HepG2 (cell line): ENCODE results near the gene CLCN1. TPM values are rescaled to one million over a fixed set of nuclear protein-coding genes. Genes with fewer than 3 reads are reported as not detected.

Source experiments
- CEBPG ChIP-seq: IDR thresholded peaks from 2 replicates; pipeline ENCODE4 v1.6.1; 2016
- CHD4 ChIP-seq: fragments of 200-600 bp; sonication (generic); IDR thresholded peaks from 2 replicates; pipeline ENCODE4 v1.7.0; 2017; ENCODE audit warnings: mild to moderate bottlenecking, low read length, borderline replicate concordance
- HMG20A ChIP-seq: IDR thresholded peaks from 2 replicates; pipeline ENCODE4 v1.6.1; 2016; ENCODE audit warnings: borderline replicate concordance
- HOMEZ ChIP-seq: IDR thresholded peaks from 2 replicates; pipeline ENCODE4 v1.6.1; 2016; ENCODE audit warnings: low read depth
- NCOA2 ChIP-seq: sonication (generic); formaldehyde crosslinking; IDR thresholded peaks from 2 replicates; pipeline ENCODE4 v1.8.0; 2022; ENCODE audit warnings: inconsistent platforms
- PAF1 ChIP-seq: IDR thresholded peaks from 2 replicates; pipeline ENCODE4 v1.6.1; 2016; ENCODE audit warnings: missing genetic modification reagents, missing compliant biosample characterization
- SAP130 ChIP-seq: IDR thresholded peaks from 2 replicates; pipeline ENCODE4 v1.6.1; 2016; ENCODE audit warnings: low read depth
- SETDB1 ChIP-seq: sonication (generic); formaldehyde crosslinking; IDR thresholded peaks from 2 replicates; pipeline ENCODE4 v1.5.1; 2020; ENCODE audit warnings: missing genetic modification reagents, mild to moderate bottlenecking, borderline replicate concordance
- SMAD9 ChIP-seq: sonication (generic); formaldehyde crosslinking; IDR thresholded peaks from 2 replicates; pipeline ENCODE4 v1.5.1; 2020; ENCODE audit warnings: mild to moderate bottlenecking, missing genetic modification reagents
- ZC3H13 ChIP-seq: sonication (generic); formaldehyde crosslinking; IDR thresholded peaks from 2 replicates; pipeline ENCODE4 v1.8.1; 2023; ENCODE audit warnings: mild to moderate bottlenecking, missing genetic modification reagents, moderate library complexity
- ZMAT3 ChIP-seq: sonication (generic); formaldehyde crosslinking; conservative IDR thresholded peaks from 2 replicates; pipeline ENCODE4 v1.7.0; 2021; ENCODE audit warnings: missing genetic modification reagents
- ZNF18 ChIP-seq: sonication (generic); formaldehyde crosslinking; IDR thresholded peaks from 2 replicates; pipeline ENCODE4 v1.8.0; 2022; ENCODE audit warnings: mild to moderate bottlenecking, missing genetic modification reagents; ENCODE audit not compliant: insufficient replicate concordance
- ZNF275 ChIP-seq: sonication (generic); formaldehyde crosslinking; IDR thresholded peaks from 2 replicates; pipeline ENCODE4 v1.8.0; 2022; ENCODE audit warnings: missing genetic modification reagents, mild to moderate bottlenecking, inconsistent platforms, borderline replicate concordance
- ZNF570 ChIP-seq: sonication (generic); formaldehyde crosslinking; IDR thresholded peaks from 2 replicates; pipeline ENCODE4 v1.4.0; 2020; ENCODE audit warnings: mild to moderate bottlenecking, missing genetic modification reagents, borderline replicate concordance
- ZNF704 ChIP-seq: sonication (generic); formaldehyde crosslinking; IDR thresholded peaks from 2 replicates; pipeline ENCODE4 v1.8.1; 2023; ENCODE audit warnings: mild to moderate bottlenecking, inconsistent platforms, moderate library complexity, missing genetic modification reagents, borderline replicate concordance
- ZNF775 ChIP-seq: sonication (generic); formaldehyde crosslinking; IDR thresholded peaks from 2 replicates; pipeline ENCODE4 v1.4.0; 2020; ENCODE audit warnings: missing genetic modification reagents, mild to moderate bottlenecking, moderate library complexity, borderline replicate concordance
- polyA plus RNA-seq, 8 experiments: library from polyadenylated mRNA; depleted of rRNA in 3 of 8; stranded (reverse) in 7 of 8; unstranded in 1 of 8; fragments of >200 nt; fragmentation: Illumina TruSeq in 4 of 8; extraction: Trizol in 4 of 8; gene quantifications; 2 replicates each; pipeline versions ENCODE4 v1.2.1 to v1.2.3, GENCODE V29; 2011 to 2016; ENCODE audit warnings: low read depth in 4 of 8, missing spikeins in 1 of 8, mixed read lengths in 1 of 8; ENCODE audit not compliant: insufficient read depth in 1 of 8
- total RNA-seq, 5 experiments: library from RNA; depleted of rRNA; stranded (reverse); fragments of >200 nt; fragmentation: Illumina TruSeq; extraction: Trizol; gene quantifications; 2 replicates each; pipeline ENCODE4 v1.2.3, GENCODE V29; 2016; ENCODE audit warnings: low read depth in 1 of 5
- TF ChIP-seq, protein P1 (sequence below): sonication (generic); formaldehyde crosslinking; IDR thresholded peaks from 2 replicates; pipeline ENCODE4 v1.8.1; 2023; ENCODE audit warnings: mild to moderate bottlenecking, missing genetic modification reagents
- TF ChIP-seq, protein P2 (sequence below): sonication (generic); formaldehyde crosslinking; IDR thresholded peaks from 2 replicates; pipeline ENCODE4 v1.5.0; 2020; ENCODE audit warnings: missing genetic modification reagents
- TF ChIP-seq, protein P3 (sequence below): IDR thresholded peaks from 2 replicates; pipeline ENCODE4 v1.6.1; 2016; ENCODE audit warnings: mild to moderate bottlenecking

CLCN1 gene
- total and polyA plus RNA-seq, 2 of the 13 experiments (the other 11 are each of a cell fraction or from before 2014, with no cell fraction given) = 0.01 TPM; not detected in 1

DNA sequence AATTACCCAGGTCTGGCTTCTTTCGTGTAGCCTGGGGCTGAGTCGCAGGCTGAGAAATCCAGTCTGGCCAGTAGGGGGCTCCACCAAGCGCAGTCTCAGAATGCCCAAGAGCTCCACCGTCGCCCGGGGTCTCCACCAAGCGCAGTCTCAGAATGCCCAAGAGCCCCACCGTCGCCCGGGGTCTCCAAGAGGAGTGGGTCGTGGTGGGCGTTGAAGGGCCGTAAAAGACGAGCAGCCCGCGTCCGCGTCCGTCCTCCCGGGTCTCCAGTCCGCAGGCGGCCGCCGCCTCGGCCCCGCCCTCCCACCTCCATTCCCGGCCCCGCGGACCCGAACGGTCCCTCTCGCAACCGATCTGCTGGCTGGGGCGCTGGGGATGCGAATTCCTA lies 64.3 kb downstream of the CLCN1 start (continued):
- TF ChIP-seq, protein P1, sequence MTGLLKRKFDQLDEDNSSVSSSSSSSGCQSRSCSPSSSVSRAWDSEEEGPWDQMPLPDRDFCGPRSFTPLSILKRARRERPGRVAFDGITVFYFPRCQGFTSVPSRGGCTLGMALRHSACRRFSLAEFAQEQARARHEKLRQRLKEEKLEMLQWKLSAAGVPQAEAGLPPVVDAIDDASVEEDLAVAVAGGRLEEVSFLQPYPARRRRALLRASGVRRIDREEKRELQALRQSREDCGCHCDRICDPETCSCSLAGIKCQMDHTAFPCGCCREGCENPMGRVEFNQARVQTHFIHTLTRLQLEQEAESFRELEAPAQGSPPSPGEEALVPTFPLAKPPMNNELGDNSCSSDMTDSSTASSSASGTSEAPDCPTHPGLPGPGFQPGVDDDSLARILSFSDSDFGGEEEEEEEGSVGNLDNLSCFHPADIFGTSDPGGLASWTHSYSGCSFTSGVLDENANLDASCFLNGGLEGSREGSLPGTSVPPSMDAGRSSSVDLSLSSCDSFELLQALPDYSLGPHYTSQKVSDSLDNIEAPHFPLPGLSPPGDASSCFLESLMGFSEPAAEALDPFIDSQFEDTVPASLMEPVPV (CRISPR knock-in tag) = no peak
- TF ChIP-seq ZNF18 (CRISPR knock-in tag) = peak; percentile 52
- TF ChIP-seq HOMEZ (CRISPR knock-in tag) = no peak
- TF ChIP-seq CHD4 = peak; percentile 45; the same call in 1 of the 2 replicates
- no peak for TF ChIP-seq ZC3H13
- TF ChIP-seq ZNF775 (CRISPR knock-in tag) = no peak
- no peak for TF ChIP-seq ZMAT3 (CRISPR knock-in tag)
- no peak for TF ChIP-seq ZNF275
- no peak for TF ChIP-seq SMAD9 (CRISPR knock-in tag)
- no peak for TF ChIP-seq NCOA2 (CRISPR knock-in tag)
- no peak for TF ChIP-seq SETDB1
- TF ChIP-seq, protein P2, sequence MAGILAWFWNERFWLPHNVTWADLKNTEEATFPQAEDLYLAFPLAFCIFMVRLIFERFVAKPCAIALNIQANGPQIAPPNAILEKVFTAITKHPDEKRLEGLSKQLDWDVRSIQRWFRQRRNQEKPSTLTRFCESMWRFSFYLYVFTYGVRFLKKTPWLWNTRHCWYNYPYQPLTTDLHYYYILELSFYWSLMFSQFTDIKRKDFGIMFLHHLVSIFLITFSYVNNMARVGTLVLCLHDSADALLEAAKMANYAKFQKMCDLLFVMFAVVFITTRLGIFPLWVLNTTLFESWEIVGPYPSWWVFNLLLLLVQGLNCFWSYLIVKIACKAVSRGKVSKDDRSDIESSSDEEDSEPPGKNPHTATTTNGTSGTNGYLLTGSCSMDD (CRISPR knock-in tag) = no peak
- TF ChIP-seq SAP130 (CRISPR knock-in tag) = no peak; the same call in 1 of the 2 replicates
- TF ChIP-seq ZNF704 (CRISPR knock-in tag) = no peak
- TF ChIP-seq PAF1 = no peak
- no peak for TF ChIP-seq CEBPG (CRISPR knock-in tag)
- no peak for TF ChIP-seq ZNF570 (CRISPR knock-in tag)
- TF ChIP-seq, protein P3, sequence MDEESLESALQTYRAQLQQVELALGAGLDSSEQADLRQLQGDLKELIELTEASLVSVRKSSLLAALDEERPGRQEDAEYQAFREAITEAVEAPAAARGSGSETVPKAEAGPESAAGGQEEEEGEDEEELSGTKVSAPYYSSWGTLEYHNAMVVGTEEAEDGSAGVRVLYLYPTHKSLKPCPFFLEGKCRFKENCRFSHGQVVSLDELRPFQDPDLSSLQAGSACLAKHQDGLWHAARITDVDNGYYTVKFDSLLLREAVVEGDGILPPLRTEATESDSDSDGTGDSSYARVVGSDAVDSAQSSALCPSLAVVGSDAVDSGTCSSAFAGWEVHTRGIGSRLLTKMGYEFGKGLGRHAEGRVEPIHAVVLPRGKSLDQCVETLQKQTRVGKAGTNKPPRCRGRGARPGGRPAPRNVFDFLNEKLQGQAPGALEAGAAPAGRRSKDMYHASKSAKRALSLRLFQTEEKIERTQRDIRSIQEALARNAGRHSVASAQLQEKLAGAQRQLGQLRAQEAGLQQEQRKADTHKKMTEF = no peak; the same call in 1 of the 2 replicates
- no peak for TF ChIP-seq HMG20A (CRISPR knock-in tag)
